ENCODE results near the gene RFLNA.

DNA sequence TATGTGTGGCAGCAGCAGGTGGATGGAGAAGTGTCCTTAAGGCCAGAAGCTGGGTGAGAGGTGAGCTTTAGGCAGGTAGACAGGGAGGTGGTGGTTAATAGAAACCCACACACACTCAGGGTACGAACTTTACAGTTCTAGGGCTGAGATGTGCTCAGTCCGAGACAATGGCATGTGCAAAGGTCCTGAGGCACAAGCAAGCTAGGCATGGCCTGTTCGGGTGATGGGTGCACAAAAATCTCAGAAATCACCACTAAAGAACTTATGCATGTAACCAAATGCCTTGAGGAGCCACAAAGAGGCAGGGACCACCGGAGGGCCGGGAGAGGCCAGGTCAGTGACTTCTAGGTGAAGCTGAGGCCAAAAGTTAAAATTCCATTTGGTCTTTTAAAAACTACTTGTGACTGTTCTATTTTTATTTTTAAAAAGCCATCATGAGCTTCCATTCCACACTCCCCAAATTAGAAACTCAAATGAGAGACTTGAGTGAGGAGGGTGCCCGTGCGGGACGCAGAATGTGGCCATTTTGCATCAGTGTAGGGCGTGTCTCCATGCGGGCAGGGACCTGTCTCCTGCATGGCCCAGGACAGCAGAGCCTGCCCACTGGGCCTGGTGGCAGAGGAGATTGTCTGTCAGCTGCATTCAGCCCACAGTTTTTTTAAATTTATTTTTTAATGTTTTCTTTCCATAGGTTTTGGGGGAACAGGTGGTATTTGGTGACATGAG, 4.0 kb downstream of the RFLNA start:
- no peak for TF ChIP-seq POLR2A (IDR thresholded peaks at IDR 0.05)
- TF ChIP-seq, protein P1, sequence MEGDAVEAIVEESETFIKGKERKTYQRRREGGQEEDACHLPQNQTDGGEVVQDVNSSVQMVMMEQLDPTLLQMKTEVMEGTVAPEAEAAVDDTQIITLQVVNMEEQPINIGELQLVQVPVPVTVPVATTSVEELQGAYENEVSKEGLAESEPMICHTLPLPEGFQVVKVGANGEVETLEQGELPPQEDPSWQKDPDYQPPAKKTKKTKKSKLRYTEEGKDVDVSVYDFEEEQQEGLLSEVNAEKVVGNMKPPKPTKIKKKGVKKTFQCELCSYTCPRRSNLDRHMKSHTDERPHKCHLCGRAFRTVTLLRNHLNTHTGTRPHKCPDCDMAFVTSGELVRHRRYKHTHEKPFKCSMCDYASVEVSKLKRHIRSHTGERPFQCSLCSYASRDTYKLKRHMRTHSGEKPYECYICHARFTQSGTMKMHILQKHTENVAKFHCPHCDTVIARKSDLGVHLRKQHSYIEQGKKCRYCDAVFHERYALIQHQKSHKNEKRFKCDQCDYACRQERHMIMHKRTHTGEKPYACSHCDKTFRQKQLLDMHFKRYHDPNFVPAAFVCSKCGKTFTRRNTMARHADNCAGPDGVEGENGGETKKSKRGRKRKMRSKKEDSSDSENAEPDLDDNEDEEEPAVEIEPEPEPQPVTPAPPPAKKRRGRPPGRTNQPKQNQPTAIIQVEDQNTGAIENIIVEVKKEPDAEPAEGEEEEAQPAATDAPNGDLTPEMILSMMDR (IDR thresholded peaks at IDR 0.05) = no peak

Measured in sigmoid colon (tissue), 3 donors.